Astrocyte (in vitro differentiated cells and primary cell): ENCODE results near the gene SLC13A5.

Source experiments
- CTCF ChIP-seq: IDR thresholded peaks from 2 replicates; pipeline ENCODE4 v1.5.1; 2011; ENCODE audit warnings: low read depth, mild to moderate bottlenecking, inconsistent platforms, low read length, moderate library complexity; ENCODE audit not compliant: insufficient read depth
- EZH2 ChIP-seq: IDR thresholded peaks from 2 replicates; pipeline ENCODE4 v1.6.1; 2012; ENCODE audit warnings: mild to moderate bottlenecking, low read length, inconsistent platforms; ENCODE audit not compliant: insufficient read depth

- TF ChIP-seq CTCF (no peak), EZH2 (no peak)
These were observed 28.0 kb downstream of the SLC13A5 start for GRCh38 chr17:6684881-6685767.
